ENCODE measurements around the gene LLGL1. TPM values are rescaled to one million over a fixed set of nuclear protein-coding genes. Genes with fewer than 3 reads are reported as not detected.

LLGL1 gene
- total and polyA plus RNA-seq, 10 of the 15 experiments (the other 5 are each of a cell fraction or from before 2014, with no cell fraction given), result 0.02 to 9.2 (median 2.5) TPM

DNA sequence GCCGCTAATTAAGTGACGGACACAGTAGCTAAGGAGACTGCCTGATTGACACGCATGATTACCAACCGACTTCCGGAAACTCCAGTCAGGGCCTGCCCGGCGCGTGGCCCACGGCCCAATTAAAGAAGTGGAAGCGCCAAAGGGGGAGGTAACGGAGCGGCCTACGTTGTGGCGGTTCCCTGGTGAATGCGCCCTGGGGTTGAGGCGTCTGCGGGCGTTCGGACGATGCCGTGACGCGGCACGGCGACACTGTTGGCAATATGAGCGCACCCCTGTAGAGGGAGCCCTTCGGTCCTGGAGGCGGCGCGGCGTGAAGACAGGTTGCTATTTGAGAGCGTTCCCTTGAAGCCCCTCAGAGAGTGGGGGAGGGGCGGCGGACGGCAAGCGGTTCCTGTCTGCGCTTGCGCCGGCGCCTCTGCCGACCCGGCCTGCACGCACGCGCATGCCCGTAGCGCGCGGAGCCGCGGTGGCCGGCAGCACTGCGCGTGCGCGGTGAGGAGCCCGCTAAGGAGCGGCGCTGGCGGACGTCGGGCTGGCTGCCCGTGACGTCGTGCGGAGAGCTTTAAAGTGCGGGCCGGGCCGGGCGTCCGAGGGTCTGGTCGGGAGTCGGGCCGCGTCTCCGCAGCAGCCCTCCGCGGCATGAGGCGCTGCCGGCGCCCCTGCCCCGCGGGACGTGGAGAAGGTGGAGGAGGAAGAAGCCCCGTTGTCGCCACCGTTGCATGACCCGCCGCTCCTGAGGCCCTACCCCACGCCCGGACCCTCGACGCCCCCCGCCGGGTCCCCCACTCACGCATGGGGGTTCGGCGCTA lies 41.9 kb upstream of the LLGL1 start, which contains the start of gene ALKBH5:
Gene ALKBH5 (plus strand): TSS at position 495 of the 809 bp plus-strand sequence. CDS start 416 bp downstream, outside the sequence.
- Histone ChIP-seq H3K36me3 (ENCODE audit: control insufficient read depth in 2 of 2, insufficient read depth in 2 of 2, low read length in 1 of 2) (peaks cover 0 to 10% of the 10 kb centered on the region in 2 experiments; a peak in 3 of 4 replicates), H3K4me2 (ENCODE audit: control insufficient read depth, insufficient read depth) (peak within 1 kb of the TSS; percentile 95), H3K9ac (ENCODE audit: control insufficient read depth, insufficient read depth, low read length) (peak within 1 kb of the TSS; percentile 89), H3K4me1 (ENCODE audit: control insufficient read depth, insufficient read depth, low read length) (peaks cover 11% of the 10 kb centered on the region), H3K4me3 (peak within 1 kb of the TSS; percentile 83), H3K79me2 (ENCODE audit: control insufficient read depth, insufficient read depth, low read length) (peaks cover 51% of the 10 kb centered on the region), H2AFZ (ENCODE audit: control insufficient read depth, low read depth, low read length) (peak within 1 kb of the TSS; percentile 84), H4K20me1 (ENCODE audit: control insufficient read depth, insufficient read depth) (peaks cover 13% of the 10 kb centered on the region; the same call in 1 of the 2 replicates), H3K27me3 (replicated peaks in 1 of 2; ENCODE audit: control insufficient read depth in 2 of 2, insufficient read depth in 2 of 2, low read length in 1 of 2) (no peaks in the 10 kb centered on the region), H3K27ac (ENCODE audit: control insufficient read depth, insufficient read depth) (peak within 1 kb of the TSS; percentile 97), H3K9me3 (replicated peaks; ENCODE audit: control insufficient read depth, insufficient read depth, low read length) (no peaks in the 10 kb centered on the region)
- intact Hi-C loops (cut with micrococcal nuclease; ENCODE audit: unreplicated experiment), result loop anchor here (5.0 kb wide), 2 partner anchors 44 to 134 kb away; partner anchors contain the start of genes LLGL1 and SMCR8
- peak; percentile 97 for DNase-seq (ENCODE audit: low read depth, low spot score)
- ATAC-seq, result peak; percentile 88
- in situ Hi-C loops (cut with MboI), result no loop called here
- RAD21 ChIA-PET (ENCODE audit: unreplicated experiment), result interaction anchor here (0.8 to 1.9 kb wide), 7 partner anchors 19 to 39 kb away, joined by 3 to 10 read pairs (median 4); no protein-coding TSS in a partner anchor
- SMC1A ChIA-PET (ENCODE audit: uncharacterized antibody, unreplicated experiment), result interaction anchor here (0.6 to 1.6 kb wide), 5 partner anchors 18 to 77 kb away, joined by 3 to 4 read pairs (median 3); partner anchors contain the start of gene MIEF2
- FAIRE-seq, result peak; percentile 78
- POLR2A ChIA-PET, result interaction anchor here (0.9 to 4.3 kb wide), 6 partner anchors 13 to 38 kb away, joined by 3 to 23 read pairs (median 8); no protein-coding TSS in a partner anchor
- CTCF ChIA-PET, result interaction anchor here (0.6 to 3.6 kb wide), 6 partner anchors 21 to 435 kb away, joined by 3 to 27 read pairs (median 4); no protein-coding TSS in a partner anchor
- WGBS (ENCODE audit: insufficient coverage, insufficient replicate concordance, low lambda C conversion rate, missing lambda C conversion rate), result under 1% methylated on average over 95 of the region's 98 CpGs
- BruUV-seq (replicated peaks), result no TSS peak
- TF ChIP-seq RBBP5 (conservative IDR thresholded peaks at IDR 0.05), result no peak
- peak; percentile 68; the same call in 1 of the 2 replicates for TF ChIP-seq LARP7 (IDR thresholded peaks at IDR 0.05)
- TF ChIP-seq RFX5 (IDR thresholded peaks at IDR 0.05; ENCODE audit: low read depth, low read length), result peak; percentile 54; the same call in 1 of the 2 replicates
- TF ChIP-seq NR2C1 (IDR thresholded peaks at IDR 0.05), result no peak; the same call in 1 of the 2 replicates
- TF ChIP-seq NRF1 (conservative IDR thresholded peaks at IDR 0.05; ENCODE audit: low read depth, low read length), result peak; percentile 99
- peak; percentile 94 for TF ChIP-seq SP1 (IDR thresholded peaks at IDR 0.05; ENCODE audit: low read depth, low read length)
- TF ChIP-seq SMAD5 (IDR thresholded peaks at IDR 0.05; ENCODE audit: low read depth), result peak; percentile 17; the same call in 1 of the 2 replicates
- TF ChIP-seq ZNF622 (IDR thresholded peaks at IDR 0.05), result no peak
- peak in 1 of 2 experiments; percentile 61; a peak in 2 of 4 replicates for TF ChIP-seq SRF (IDR thresholded peaks at IDR 0.05; ENCODE audit: low read depth in 2 of 2, low read length in 2 of 2)
- TF ChIP-seq CBFB (IDR thresholded peaks at IDR 0.05; ENCODE audit: low read depth), result peak; percentile 72
- TF ChIP-seq NFYB (IDR thresholded peaks at IDR 0.05; ENCODE audit: insufficient read depth, low read depth, low read length), result peak; percentile 80
- TF ChIP-seq SMARCA5 (IDR thresholded peaks at IDR 0.05), result no peak
- TF ChIP-seq IKZF2 (IDR thresholded peaks at IDR 0.05), result no peak
- TF ChIP-seq BHLHE40 (IDR thresholded peaks at IDR 0.05; ENCODE audit: borderline replicate concordance in 1 of 2, low read depth in 2 of 2, low read length in 1 of 2), result peak; percentile 60 to 77
- peak; percentile 77 for TF ChIP-seq POLR2A (IDR thresholded peaks at IDR 0.05; ENCODE audit: low read depth, low read length)
- 0 out of 2 replicates have a peak, but pooled peaks have one; percentile 12 for TF ChIP-seq HCFC1 (IDR thresholded peaks at IDR 0.05; ENCODE audit: low read length)
- TF ChIP-seq DPF2 (IDR thresholded peaks at IDR 0.05), result peak; percentile 99
- 0 out of 2 replicates have a peak, but pooled peaks have one; percentile 50 for TF ChIP-seq RUNX3 (IDR thresholded peaks at IDR 0.05; ENCODE audit: low read length)
- peak; percentile 67 for TF ChIP-seq BACH1 (IDR thresholded peaks at IDR 0.05; ENCODE audit: borderline replicate concordance)
- 0 out of 3 replicates have a peak, but pooled peaks have one; percentile 5 for TF ChIP-seq POU2F2 (IDR thresholded peaks at IDR 0.05; ENCODE audit: borderline replicate concordance, low read depth, low read length)
- TF ChIP-seq JUNB (IDR thresholded peaks at IDR 0.05), result no peak
- peak; percentile 38; the same call in 1 of the 2 replicates for TF ChIP-seq MTA2 (IDR thresholded peaks at IDR 0.05; ENCODE audit: low read depth)
- TF ChIP-seq SPI1 (IDR thresholded peaks at IDR 0.05; ENCODE audit: borderline replicate concordance, insufficient read depth, low read depth, low read length), result peak; percentile 30; the same call in 1 of the 2 replicates
- peak; percentile 39 for TF ChIP-seq NR2F1 (conservative IDR thresholded peaks at IDR 0.05)
- TF ChIP-seq RELA (IDR thresholded peaks at IDR 0.05; ENCODE audit: borderline replicate concordance, partially characterized antibody), result peak; percentile 63
- TF ChIP-seq GATAD2B (conservative IDR thresholded peaks at IDR 0.05; ENCODE audit: low read depth), result peak; percentile 69; the same call in 1 of the 2 replicates

Data from GM12878 (cell line).